ENCODE results near the gene ATP8B1. TPM values are rescaled to one million over a fixed set of nuclear protein-coding genes. Genes with fewer than 3 reads are reported as not detected.
"Not testable (repeated sequence)": the region's sequence is repeated elsewhere in the genome, so short reads cannot be mapped to it uniquely, and the experiment has no call there.

The ATP8B1 gene
- total RNA-seq, 1 donor = 46.7 TPM

- peak; percentile 90 for DNase-seq (ENCODE audit: insufficient read length, low spot score, missing footprints)
- Histone ChIP-seq H4K20me1 (ENCODE audit: insufficient read depth, low read length) (no peaks in the 10 kb centered on the region), H3K4me2 (ENCODE audit: insufficient read depth, low read length) (peak overlapping the region; percentile 83), H3K79me2 (ENCODE audit: insufficient read depth, low read length) (peaks cover 78% of the 10 kb centered on the region), H2AFZ (ENCODE audit: low read length) (no peak overlapping the region), H3K4me3 (ENCODE audit: insufficient read depth, low read length) (peak overlapping the region; percentile 49), H3K27ac (ENCODE audit: low read depth, low read length) (peak overlapping the region; percentile 62), H3K27me3 (ENCODE audit: insufficient read depth, low read length) (no peaks in the 10 kb centered on the region), H3K36me3 (ENCODE audit: insufficient read depth, low read length) (peaks cover 7% of the 10 kb centered on the region), H3K9me3 (ENCODE audit: low read depth, low read length) (peaks cover 6% of the 10 kb centered on the region), H3K4me1 (ENCODE audit: insufficient read depth, low read length) (peaks cover 23% of the 10 kb centered on the region)
- no peak for TF ChIP-seq CTCF (IDR thresholded peaks at IDR 0.05; ENCODE audit: extremely low read depth, low read depth, low read length)
These were observed 65.6 kb downstream of the ATP8B1 start for GRCh38 chr18:57737400-57738060.

GRCh38 chr18:57735042-57735441 lies 68.1 kb downstream of the ATP8B1 start:
- not testable (repeated sequence) for H4K20me1 ChIP-seq (ENCODE audit: insufficient read depth, low read length); H3K27ac ChIP-seq (ENCODE audit: low read depth, low read length)
- H3K79me2 ChIP-seq (ENCODE audit: insufficient read depth, low read length) = peaks cover 72% of the 10 kb centered on the region

GRCh38 chr18:57733861-57734260 lies 69.3 kb downstream of the ATP8B1 start:
- DNase-seq (ENCODE audit: insufficient read length, low spot score, missing footprints) = no peak
- H3K9me3 ChIP-seq (ENCODE audit: low read depth, low read length) = no peaks in the 10 kb centered on the region
- H4K20me1 ChIP-seq (ENCODE audit: insufficient read depth, low read length) = peaks cover 4% of the 10 kb centered on the region
- peaks cover 33% of the 10 kb centered on the region for H3K4me1 ChIP-seq (ENCODE audit: insufficient read depth, low read length)
- H2AFZ ChIP-seq (ENCODE audit: low read length) = no peak overlapping the region
- H3K4me3 ChIP-seq (ENCODE audit: insufficient read depth, low read length) = no peak overlapping the region
- TF ChIP-seq CTCF (IDR thresholded peaks at IDR 0.05; ENCODE audit: extremely low read depth, low read depth, low read length) = no peak
- no peak overlapping the region for H3K4me2 ChIP-seq (ENCODE audit: insufficient read depth, low read length)
- peaks cover 69% of the 10 kb centered on the region for H3K79me2 ChIP-seq (ENCODE audit: insufficient read depth, low read length)
- H3K36me3 ChIP-seq (ENCODE audit: insufficient read depth, low read length) = peaks cover 19% of the 10 kb centered on the region
- H3K27ac ChIP-seq (ENCODE audit: low read depth, low read length) = no peak overlapping the region
- H3K27me3 ChIP-seq (ENCODE audit: insufficient read depth, low read length) = no peaks in the 10 kb centered on the region

More at GRCh38 chr18:57735042-57735441, 68.1 kb downstream of the ATP8B1 start:
- H3K36me3 ChIP-seq (ENCODE audit: insufficient read depth, low read length) = peaks cover 15% of the 10 kb centered on the region
- peaks cover 27% of the 10 kb centered on the region for H3K4me1 ChIP-seq (ENCODE audit: insufficient read depth, low read length)
- H2AFZ ChIP-seq (ENCODE audit: low read length); H3K27me3 ChIP-seq (ENCODE audit: insufficient read depth, low read length); DNase-seq (ENCODE audit: insufficient read length, low spot score, missing footprints); H3K9me3 ChIP-seq (ENCODE audit: low read depth, low read length); H3K4me3 ChIP-seq (ENCODE audit: insufficient read depth, low read length); H3K4me2 ChIP-seq (ENCODE audit: insufficient read depth, low read length): not testable (repeated sequence)

GRCh38 chr18:57730146-57730545 lies 73.0 kb downstream of the ATP8B1 start:
- peak overlapping the region; percentile 7 for H3K27ac ChIP-seq (ENCODE audit: low read depth, low read length)
- H4K20me1 ChIP-seq (ENCODE audit: insufficient read depth, low read length) = peaks cover 8% of the 10 kb centered on the region
- no peak overlapping the region for H2AFZ ChIP-seq (ENCODE audit: low read length)
- H3K9me3 ChIP-seq (ENCODE audit: low read depth, low read length) = no peaks in the 10 kb centered on the region
- H3K36me3 ChIP-seq (ENCODE audit: insufficient read depth, low read length) = peaks cover 44% of the 10 kb centered on the region
- H3K79me2 ChIP-seq (ENCODE audit: insufficient read depth, low read length) = peaks cover 84% of the 10 kb centered on the region
- peaks cover 24% of the 10 kb centered on the region for H3K4me1 ChIP-seq (ENCODE audit: insufficient read depth, low read length)
- H3K4me3 ChIP-seq (ENCODE audit: insufficient read depth, low read length) = no peak overlapping the region
- no peak for TF ChIP-seq CTCF (IDR thresholded peaks at IDR 0.05; ENCODE audit: extremely low read depth, low read depth, low read length)
- H3K27me3 ChIP-seq (ENCODE audit: insufficient read depth, low read length) = no peaks in the 10 kb centered on the region
- no peak overlapping the region for H3K4me2 ChIP-seq (ENCODE audit: insufficient read depth, low read length)
- DNase-seq (ENCODE audit: insufficient read length, low spot score, missing footprints) = no peak
